Colonic mucosa (tissue), 4 donors: ENCODE data around the gene PLXNA2. TPM values are rescaled to one million over a fixed set of nuclear protein-coding genes. Genes with fewer than 3 reads are reported as not detected.

ENCODE experiments used
- DNase-seq: peaks from one replicate; pipeline ENCODE4 v3.0.0-alpha.2; 2020
- H3K27ac ChIP-seq: fragments of 200-600 bp; one replicate; pipeline ENCODE4 v1.8.0; 2021
- H3K27me3 ChIP-seq: fragments of 200-600 bp; one replicate; pipeline ENCODE4 v1.8.0; 2021
- H3K36me3 ChIP-seq: fragments of 200-600 bp; one replicate; pipeline ENCODE4 v1.8.0; 2021
- H3K4me1 ChIP-seq: fragments of 200-600 bp; one replicate; pipeline ENCODE4 v1.8.0; 2021; ENCODE audit warnings: mild to moderate bottlenecking
- H3K4me3 ChIP-seq: fragments of 200-600 bp; one replicate; pipeline ENCODE4 v1.8.0; 2021
- H3K9ac ChIP-seq, 2 donors: one replicate each; pipeline ENCODE4 v1.7.0; 2013; ENCODE audit warnings: control low read depth in 2 of 2, low read depth in 2 of 2, low read length in 2 of 2
- H3K9me3 ChIP-seq: fragments of 200-600 bp; one replicate; pipeline ENCODE4 v1.8.0; 2021
- intact Hi-C: fragments of 100-400 bp; cut with DNase I; formaldehyde crosslinking; loops from one replicate; pipeline ENCODE4 v1.14.1; 2022
- total RNA-seq, 2 donors: library from RNA; stranded (reverse); fragmentation: NEBNext Ultra II Directional in 1 of 2; extraction: Animal tissue kit (Norgen Biotek cat#: 25700) in 1 of 2; gene quantifications; one replicate each; pipeline ENCODE4 v1.2.1, GENCODE V29; 2021
- TF ChIP-seq, protein P1 (sequence below): fragments of 200-600 bp; IDR thresholded peaks from one replicate; pipeline ENCODE4 v1.8.0; 2022; ENCODE audit warnings: antibody characterized with exemption, mild to moderate bottlenecking
- donor health status: healthy.
- donor health status: DM: no; HTN: no; CAD: no.
- donor health status: DM: no; HTN: no; CAD: no.

The PLXNA2 gene
- total RNA-seq, 2 donors from 2014 or later = 46.1 to 81.6 TPM

GRCh38 chr1:208084220-208084619 lies 160.0 kb downstream of the PLXNA2 start:
- Histone ChIP-seq H3K4me1 (peaks cover 5% of the 10 kb centered on the region), H3K36me3 (no peaks in the 10 kb centered on the region), H3K9ac (no peak overlapping the region), H3K4me3 (no peak overlapping the region), H3K9me3 (no peaks in the 10 kb centered on the region), H3K27me3 (no peaks in the 10 kb centered on the region), H3K27ac (no peak overlapping the region)
- no peak for DNase-seq
- TF ChIP-seq, protein P1, sequence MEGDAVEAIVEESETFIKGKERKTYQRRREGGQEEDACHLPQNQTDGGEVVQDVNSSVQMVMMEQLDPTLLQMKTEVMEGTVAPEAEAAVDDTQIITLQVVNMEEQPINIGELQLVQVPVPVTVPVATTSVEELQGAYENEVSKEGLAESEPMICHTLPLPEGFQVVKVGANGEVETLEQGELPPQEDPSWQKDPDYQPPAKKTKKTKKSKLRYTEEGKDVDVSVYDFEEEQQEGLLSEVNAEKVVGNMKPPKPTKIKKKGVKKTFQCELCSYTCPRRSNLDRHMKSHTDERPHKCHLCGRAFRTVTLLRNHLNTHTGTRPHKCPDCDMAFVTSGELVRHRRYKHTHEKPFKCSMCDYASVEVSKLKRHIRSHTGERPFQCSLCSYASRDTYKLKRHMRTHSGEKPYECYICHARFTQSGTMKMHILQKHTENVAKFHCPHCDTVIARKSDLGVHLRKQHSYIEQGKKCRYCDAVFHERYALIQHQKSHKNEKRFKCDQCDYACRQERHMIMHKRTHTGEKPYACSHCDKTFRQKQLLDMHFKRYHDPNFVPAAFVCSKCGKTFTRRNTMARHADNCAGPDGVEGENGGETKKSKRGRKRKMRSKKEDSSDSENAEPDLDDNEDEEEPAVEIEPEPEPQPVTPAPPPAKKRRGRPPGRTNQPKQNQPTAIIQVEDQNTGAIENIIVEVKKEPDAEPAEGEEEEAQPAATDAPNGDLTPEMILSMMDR = no peak
- intact Hi-C loops = no loop called here

- intact Hi-C loops = no loop called here
- no peak for DNase-seq
- Histone ChIP-seq H3K27me3 (no peaks in the 10 kb centered on the region), H3K9me3 (no peaks in the 10 kb centered on the region), H3K4me1 (peaks cover 5% of the 10 kb centered on the region), H3K9ac (no peak overlapping the region), H3K4me3 (no peak overlapping the region), H3K27ac (no peak overlapping the region), H3K36me3 (no peaks in the 10 kb centered on the region)
- TF ChIP-seq, protein P1 = no peak
Observed at GRCh38 chr1:208083715-208084085, 160.5 kb downstream of the PLXNA2 start.

GRCh38 chr1:208083016-208083714 lies 161.0 kb downstream of the PLXNA2 start:
- intact Hi-C loops = no loop called here
- Histone ChIP-seq H3K9ac (no peak overlapping the region), H3K27ac (no peak overlapping the region), H3K4me1 (peaks cover 5% of the 10 kb centered on the region), H3K27me3 (no peaks in the 10 kb centered on the region), H3K4me3 (no peak overlapping the region), H3K9me3 (no peaks in the 10 kb centered on the region), H3K36me3 (no peaks in the 10 kb centered on the region)
- TF ChIP-seq, protein P1 = no peak
- DNase-seq = no peak

DNA sequence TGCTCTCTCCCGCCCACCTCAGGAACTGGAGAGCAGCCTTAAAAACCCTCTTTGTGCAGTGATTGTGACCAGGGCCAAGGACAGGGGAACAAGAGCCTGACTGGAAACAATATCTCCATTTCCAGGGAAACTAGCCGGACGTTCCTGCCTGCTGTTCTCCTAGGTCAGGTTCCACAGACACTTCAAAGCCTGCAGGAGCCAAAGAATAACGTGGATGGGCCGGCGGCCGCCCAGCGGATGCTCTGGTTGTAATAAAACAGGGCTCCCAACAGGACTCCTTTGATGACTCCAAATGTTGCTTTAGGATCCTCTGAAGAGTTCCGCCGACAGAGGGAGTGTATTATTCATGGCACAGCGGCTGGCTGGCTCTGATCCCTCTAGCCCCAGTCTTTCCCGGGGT lies 162.2 kb downstream of the PLXNA2 start:
- intact Hi-C loops = no loop called here
- H3K27ac ChIP-seq = no peak overlapping the region
- no peaks in the 10 kb centered on the region for H3K36me3 ChIP-seq
- no peaks in the 10 kb centered on the region for H3K27me3 ChIP-seq
- H3K4me3 ChIP-seq = no peak overlapping the region
- H3K9ac ChIP-seq = no peak overlapping the region
- no peak for DNase-seq
- TF ChIP-seq, protein P1 = no peak
- H3K9me3 ChIP-seq = no peaks in the 10 kb centered on the region
- H3K4me1 ChIP-seq = peaks cover 5% of the 10 kb centered on the region

DNA sequence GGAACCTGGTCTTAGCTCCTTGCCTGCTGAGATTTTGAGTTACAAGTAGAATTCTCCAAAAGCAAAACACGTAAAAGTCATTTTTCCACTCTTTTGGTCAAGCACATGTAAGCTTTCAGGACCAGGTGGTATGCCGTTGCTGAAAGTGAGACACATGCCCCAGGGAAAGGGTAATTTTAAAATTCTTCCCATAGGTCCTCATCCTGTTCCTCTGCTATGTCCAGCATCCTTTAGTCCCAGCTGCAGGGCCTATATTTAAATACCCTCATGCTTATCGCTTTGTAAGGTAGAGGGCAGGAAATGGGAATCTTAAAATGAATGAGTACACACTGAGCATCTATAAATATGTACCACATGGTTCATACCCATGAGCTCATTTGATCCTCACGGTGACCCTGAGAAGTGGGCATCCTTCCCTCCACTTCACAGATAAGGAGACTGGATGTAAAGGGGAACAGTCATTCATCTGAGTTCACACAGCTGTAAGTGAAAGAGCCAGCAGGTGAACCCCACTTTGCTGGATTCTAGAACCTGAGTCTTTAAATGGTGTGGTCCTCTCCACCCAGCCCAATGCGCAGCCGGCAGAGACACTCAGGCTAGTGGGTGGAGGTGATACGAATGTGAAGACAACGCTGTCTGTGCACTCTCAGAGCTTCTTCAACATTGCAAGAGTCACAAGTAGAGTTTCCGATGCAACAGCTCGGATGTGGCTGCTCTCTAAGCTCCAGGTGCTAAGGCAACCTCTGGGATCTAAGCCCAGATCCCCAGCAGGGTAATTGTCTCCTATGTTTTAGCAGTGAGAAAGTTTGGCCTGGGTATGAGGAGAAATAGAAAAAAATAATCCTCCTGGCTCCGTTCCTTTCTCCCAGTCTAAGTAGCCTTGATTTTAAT lies 163.5 kb downstream of the PLXNA2 start:
- Histone ChIP-seq H3K36me3 (no peaks in the 10 kb centered on the region), H3K9ac (no peak overlapping the region), H3K27ac (no peak overlapping the region), H3K4me3 (no peak overlapping the region), H3K9me3 (no peaks in the 10 kb centered on the region), H3K4me1 (no peaks in the 10 kb centered on the region), H3K27me3 (no peaks in the 10 kb centered on the region)
- TF ChIP-seq, protein P1 = no peak
- DNase-seq = no peak
- intact Hi-C loops = no loop called here
